GM18508 (cell line): ENCODE data around the gene ATG5.
"Not testable (repeated sequence)": the region's sequence is repeated elsewhere in the genome, so short reads cannot be mapped to it uniquely, and the experiment has no call there.

Experiments
- ATAC-seq: cut with Tn5 transposase; IDR thresholded peaks from one replicate; pipeline ENCODE4 v1.9.1; 2021; ENCODE audit warnings: moderate number of reproducible peaks; ENCODE audit not compliant: insufficient read depth, unreplicated experiment

Gene ATG5

GRCh38 chr6:106315765-106316374 is 9.7 kb downstream of the ATG5 start:
- ATAC-seq, result no peak

GRCh38 chr6:106309766-106310373 is 15.7 kb downstream of the ATG5 start:
- ATAC-seq, result no peak

- no peak for ATAC-seq
Measured at GRCh38 chr6:106308985-106309384, 16.6 kb downstream of the ATG5 start.

- ATAC-seq, result no peak
Measured at GRCh38 chr6:106305740-106306139, 19.8 kb downstream of the ATG5 start.

- no peak for ATAC-seq
Measured at GRCh38 chr6:106300944-106301343, 24.6 kb downstream of the ATG5 start.

- ATAC-seq, result no peak
Measured at GRCh38 chr6:106300020-106300780, 25.4 kb downstream of the ATG5 start.

GRCh38 chr6:106293116-106293515 is 32.4 kb downstream of the ATG5 start:
- no peak for ATAC-seq

GRCh38 chr6:106290954-106291353 is 34.6 kb downstream of the ATG5 start:
- ATAC-seq, result no peak

- ATAC-seq, result no peak
Measured at GRCh38 chr6:106290032-106290431, 35.5 kb downstream of the ATG5 start.

- no peak for ATAC-seq
Measured at GRCh38 chr6:106287215-106287614, 38.3 kb downstream of the ATG5 start.

GRCh38 chr6:106286746-106287145 is 38.8 kb downstream of the ATG5 start:
- ATAC-seq, result no peak

- ATAC-seq, result no peak
Measured at GRCh38 chr6:106283481-106283880, 42.1 kb downstream of the ATG5 start.

- ATAC-seq, result no peak
Measured at GRCh38 chr6:106281661-106282060, 43.9 kb downstream of the ATG5 start.

GRCh38 chr6:106281088-106281487 is 44.5 kb downstream of the ATG5 start:
- ATAC-seq, result no peak

GRCh38 chr6:106279179-106279578 is 46.4 kb downstream of the ATG5 start:
- no peak for ATAC-seq

GRCh38 chr6:106275692-106276091 is 49.9 kb downstream of the ATG5 start:
- ATAC-seq, result no peak

GRCh38 chr6:106273087-106273486 is 52.5 kb downstream of the ATG5 start:
- peak; percentile 55 for ATAC-seq

- ATAC-seq, result no peak
Measured at GRCh38 chr6:106272287-106272686, 53.3 kb downstream of the ATG5 start.

- ATAC-seq, result no peak
Measured at GRCh38 chr6:106270414-106270813, 55.1 kb downstream of the ATG5 start.

GRCh38 chr6:106269268-106269919 is 56.2 kb downstream of the ATG5 start:
- ATAC-seq, result not testable (repeated sequence)

GRCh38 chr6:106268500-106268899 is 57.1 kb downstream of the ATG5 start:
- not testable (repeated sequence) for ATAC-seq
